ENCODE data around the gene WWOX.

Gene WWOX

GRCh38 chr16:78664811-78665772 lies 565.6 kb downstream of the WWOX start:
- Histone ChIP-seq H3K4me1 (ENCODE audit: control insufficient read depth in 2 of 2, insufficient read depth in 2 of 2, low read length in 2 of 2) (no peaks in the 10 kb centered on the region), H3K9ac (ENCODE audit: low read depth in 1 of 2, low read length in 2 of 2) (no peak overlapping the region), H3K27ac (ENCODE audit: low read depth in 2 of 2, low read length in 2 of 2) (no peak overlapping the region), H3K9me3 (ENCODE audit: control insufficient read depth in 2 of 2, low read length in 2 of 2) (no peaks in the 10 kb centered on the region), H3K36me3 (ENCODE audit: control insufficient read depth in 2 of 2, insufficient read depth in 2 of 2, low read length in 2 of 2) (no peaks in the 10 kb centered on the region), H3K27me3 (ENCODE audit: control insufficient read depth in 2 of 2, insufficient read depth in 2 of 2, low read length in 2 of 2) (no peaks in the 10 kb centered on the region), H3K4me3 (ENCODE audit: low read length in 2 of 2) (no peak overlapping the region)

GRCh38 chr16:78666318-78666717 lies 566.9 kb downstream of the WWOX start:
- Histone ChIP-seq H3K4me1 (ENCODE audit: control insufficient read depth in 2 of 2, insufficient read depth in 2 of 2, low read length in 2 of 2) (no peaks in the 10 kb centered on the region), H3K27ac (ENCODE audit: low read depth in 2 of 2, low read length in 2 of 2) (no peak overlapping the region), H3K9me3 (ENCODE audit: control insufficient read depth in 2 of 2, low read length in 2 of 2) (no peaks in the 10 kb centered on the region), H3K36me3 (ENCODE audit: control insufficient read depth in 2 of 2, insufficient read depth in 2 of 2, low read length in 2 of 2) (no peaks in the 10 kb centered on the region), H3K4me3 (ENCODE audit: low read length in 2 of 2) (no peak overlapping the region), H3K27me3 (ENCODE audit: control insufficient read depth in 2 of 2, insufficient read depth in 2 of 2, low read length in 2 of 2) (no peaks in the 10 kb centered on the region), H3K9ac (ENCODE audit: low read depth in 1 of 2, low read length in 2 of 2) (no peak overlapping the region)

- Histone ChIP-seq H3K4me1 (ENCODE audit: control insufficient read depth in 2 of 2, insufficient read depth in 2 of 2, low read length in 2 of 2) (no peaks in the 10 kb centered on the region), H3K4me3 (ENCODE audit: low read length in 2 of 2) (no peak overlapping the region), H3K27ac (ENCODE audit: low read depth in 2 of 2, low read length in 2 of 2) (no peak overlapping the region), H3K9ac (ENCODE audit: low read depth in 1 of 2, low read length in 2 of 2) (no peak overlapping the region), H3K36me3 (ENCODE audit: control insufficient read depth in 2 of 2, insufficient read depth in 2 of 2, low read length in 2 of 2) (no peaks in the 10 kb centered on the region), H3K27me3 (ENCODE audit: control insufficient read depth in 2 of 2, insufficient read depth in 2 of 2, low read length in 2 of 2) (no peaks in the 10 kb centered on the region), H3K9me3 (ENCODE audit: control insufficient read depth in 2 of 2, low read length in 2 of 2) (no peaks in the 10 kb centered on the region)
These were observed 568.2 kb downstream of the WWOX start for GRCh38 chr16:78667675-78668074.

GRCh38 chr16:78668393-78668792 lies 568.9 kb downstream of the WWOX start:
- no peaks in the 10 kb centered on the region for H3K9me3 ChIP-seq (ENCODE audit: control insufficient read depth in 2 of 2, low read length in 2 of 2)
- H3K36me3 ChIP-seq (ENCODE audit: control insufficient read depth in 2 of 2, insufficient read depth in 2 of 2, low read length in 2 of 2): no peaks in the 10 kb centered on the region
- H3K27ac ChIP-seq (ENCODE audit: low read depth in 2 of 2, low read length in 2 of 2): no peak overlapping the region
- H3K4me3 ChIP-seq (ENCODE audit: low read length in 2 of 2): no peak overlapping the region
- no peaks in the 10 kb centered on the region for H3K4me1 ChIP-seq (ENCODE audit: control insufficient read depth in 2 of 2, insufficient read depth in 2 of 2, low read length in 2 of 2)
- no peak overlapping the region for H3K9ac ChIP-seq (ENCODE audit: low read depth in 1 of 2, low read length in 2 of 2)
- H3K27me3 ChIP-seq (ENCODE audit: control insufficient read depth in 2 of 2, insufficient read depth in 2 of 2, low read length in 2 of 2): no peaks in the 10 kb centered on the region

- Histone ChIP-seq H3K9ac (ENCODE audit: low read depth in 1 of 2, low read length in 2 of 2) (no peak overlapping the region), H3K9me3 (ENCODE audit: control insufficient read depth in 2 of 2, low read length in 2 of 2) (no peaks in the 10 kb centered on the region), H3K4me1 (ENCODE audit: control insufficient read depth in 2 of 2, insufficient read depth in 2 of 2, low read length in 2 of 2) (no peaks in the 10 kb centered on the region), H3K36me3 (ENCODE audit: control insufficient read depth in 2 of 2, insufficient read depth in 2 of 2, low read length in 2 of 2) (no peaks in the 10 kb centered on the region), H3K4me3 (ENCODE audit: low read length in 2 of 2) (no peak overlapping the region), H3K27me3 (ENCODE audit: control insufficient read depth in 2 of 2, insufficient read depth in 2 of 2, low read length in 2 of 2) (no peaks in the 10 kb centered on the region), H3K27ac (ENCODE audit: low read depth in 2 of 2, low read length in 2 of 2) (peak overlapping the region in 1 of 2 donors; percentile 12)
These were observed 570.5 kb downstream of the WWOX start for GRCh38 chr16:78669994-78670393.

GRCh38 chr16:78672779-78673556 lies 573.5 kb downstream of the WWOX start:
- no peak overlapping the region for H3K4me3 ChIP-seq (ENCODE audit: low read length in 2 of 2)
- no peak overlapping the region for H3K27ac ChIP-seq (ENCODE audit: low read depth in 2 of 2, low read length in 2 of 2)
- no peaks in the 10 kb centered on the region for H3K4me1 ChIP-seq (ENCODE audit: control insufficient read depth in 2 of 2, insufficient read depth in 2 of 2, low read length in 2 of 2)
- H3K36me3 ChIP-seq (ENCODE audit: control insufficient read depth in 2 of 2, insufficient read depth in 2 of 2, low read length in 2 of 2): no peaks in the 10 kb centered on the region
- H3K9ac ChIP-seq (ENCODE audit: low read depth in 1 of 2, low read length in 2 of 2): no peak overlapping the region
- no peaks in the 10 kb centered on the region for H3K27me3 ChIP-seq (ENCODE audit: control insufficient read depth in 2 of 2, insufficient read depth in 2 of 2, low read length in 2 of 2)
- no peaks in the 10 kb centered on the region for H3K9me3 ChIP-seq (ENCODE audit: control insufficient read depth in 2 of 2, low read length in 2 of 2)

GRCh38 chr16:78673884-78674283 lies 574.4 kb downstream of the WWOX start:
- H3K36me3 ChIP-seq (ENCODE audit: control insufficient read depth in 2 of 2, insufficient read depth in 2 of 2, low read length in 2 of 2): no peaks in the 10 kb centered on the region
- H3K4me1 ChIP-seq (ENCODE audit: control insufficient read depth in 2 of 2, insufficient read depth in 2 of 2, low read length in 2 of 2): no peaks in the 10 kb centered on the region
- no peaks in the 10 kb centered on the region for H3K27me3 ChIP-seq (ENCODE audit: control insufficient read depth in 2 of 2, insufficient read depth in 2 of 2, low read length in 2 of 2)
- no peak overlapping the region for H3K4me3 ChIP-seq (ENCODE audit: low read length in 2 of 2)
- no peaks in the 10 kb centered on the region for H3K9me3 ChIP-seq (ENCODE audit: control insufficient read depth in 2 of 2, low read length in 2 of 2)
- no peak overlapping the region for H3K9ac ChIP-seq (ENCODE audit: low read depth in 1 of 2, low read length in 2 of 2)
- no peak overlapping the region for H3K27ac ChIP-seq (ENCODE audit: low read depth in 2 of 2, low read length in 2 of 2)

GRCh38 chr16:78675312-78675711 lies 575.9 kb downstream of the WWOX start:
- no peaks in the 10 kb centered on the region for H3K4me1 ChIP-seq (ENCODE audit: control insufficient read depth in 2 of 2, insufficient read depth in 2 of 2, low read length in 2 of 2)
- H3K27me3 ChIP-seq (ENCODE audit: control insufficient read depth in 2 of 2, insufficient read depth in 2 of 2, low read length in 2 of 2): no peaks in the 10 kb centered on the region
- no peaks in the 10 kb centered on the region for H3K36me3 ChIP-seq (ENCODE audit: control insufficient read depth in 2 of 2, insufficient read depth in 2 of 2, low read length in 2 of 2)
- no peak overlapping the region for H3K27ac ChIP-seq (ENCODE audit: low read depth in 2 of 2, low read length in 2 of 2)
- H3K4me3 ChIP-seq (ENCODE audit: low read length in 2 of 2): no peak overlapping the region
- H3K9me3 ChIP-seq (ENCODE audit: control insufficient read depth in 2 of 2, low read length in 2 of 2): no peaks in the 10 kb centered on the region
- no peak overlapping the region for H3K9ac ChIP-seq (ENCODE audit: low read depth in 1 of 2, low read length in 2 of 2)

GRCh38 chr16:78675951-78676792 lies 576.7 kb downstream of the WWOX start:
- Histone ChIP-seq H3K27ac (ENCODE audit: low read depth in 2 of 2, low read length in 2 of 2) (no peak overlapping the region), H3K36me3 (ENCODE audit: control insufficient read depth in 2 of 2, insufficient read depth in 2 of 2, low read length in 2 of 2) (no peaks in the 10 kb centered on the region), H3K4me1 (ENCODE audit: control insufficient read depth in 2 of 2, insufficient read depth in 2 of 2, low read length in 2 of 2) (no peaks in the 10 kb centered on the region), H3K4me3 (ENCODE audit: low read length in 2 of 2) (no peak overlapping the region), H3K9ac (ENCODE audit: low read depth in 1 of 2, low read length in 2 of 2) (no peak overlapping the region), H3K27me3 (ENCODE audit: control insufficient read depth in 2 of 2, insufficient read depth in 2 of 2, low read length in 2 of 2) (no peaks in the 10 kb centered on the region), H3K9me3 (ENCODE audit: control insufficient read depth in 2 of 2, low read length in 2 of 2) (no peaks in the 10 kb centered on the region)

Data from mucosa of rectum (tissue), 2 donors.